ENCODE measurements around the gene ARRB2.

- TF ChIP-seq KDM5A (IDR thresholded peaks at IDR 0.05; ENCODE audit: low read length) (no peak), SIN3A (conservative IDR thresholded peaks at IDR 0.05 in 1 of 2, IDR thresholded peaks at IDR 0.05 in 1 of 2; ENCODE audit: low read depth in 1 of 2, low read length in 2 of 2) (no peak; a peak in 1 of 4 replicates), SP2 (IDR thresholded peaks at IDR 0.05; ENCODE audit: low read length) (peak; percentile 10; the same call in 1 of the 2 replicates), SIX5 (IDR thresholded peaks at IDR 0.05; ENCODE audit: low read depth, low read length) (no peak), POLR2AphosphoS5 (IDR thresholded peaks at IDR 0.05; ENCODE audit: low read depth, low read length) (peak; percentile 50; the same call in 1 of the 2 replicates), POLR2A (IDR thresholded peaks at IDR 0.05; ENCODE audit: control extremely low read depth in 1 of 2, low read depth in 2 of 2, low read length in 2 of 2) (peak in 1 of 2 experiments; percentile 48; a peak in 1 of 3 replicates), CHD2 (IDR thresholded peaks at IDR 0.05; ENCODE audit: low read length) (no peak), RXRA (IDR thresholded peaks at IDR 0.05; ENCODE audit: insufficient read depth, low read depth, low read length) (no peak)
- TF ChIP-seq, protein P1, sequence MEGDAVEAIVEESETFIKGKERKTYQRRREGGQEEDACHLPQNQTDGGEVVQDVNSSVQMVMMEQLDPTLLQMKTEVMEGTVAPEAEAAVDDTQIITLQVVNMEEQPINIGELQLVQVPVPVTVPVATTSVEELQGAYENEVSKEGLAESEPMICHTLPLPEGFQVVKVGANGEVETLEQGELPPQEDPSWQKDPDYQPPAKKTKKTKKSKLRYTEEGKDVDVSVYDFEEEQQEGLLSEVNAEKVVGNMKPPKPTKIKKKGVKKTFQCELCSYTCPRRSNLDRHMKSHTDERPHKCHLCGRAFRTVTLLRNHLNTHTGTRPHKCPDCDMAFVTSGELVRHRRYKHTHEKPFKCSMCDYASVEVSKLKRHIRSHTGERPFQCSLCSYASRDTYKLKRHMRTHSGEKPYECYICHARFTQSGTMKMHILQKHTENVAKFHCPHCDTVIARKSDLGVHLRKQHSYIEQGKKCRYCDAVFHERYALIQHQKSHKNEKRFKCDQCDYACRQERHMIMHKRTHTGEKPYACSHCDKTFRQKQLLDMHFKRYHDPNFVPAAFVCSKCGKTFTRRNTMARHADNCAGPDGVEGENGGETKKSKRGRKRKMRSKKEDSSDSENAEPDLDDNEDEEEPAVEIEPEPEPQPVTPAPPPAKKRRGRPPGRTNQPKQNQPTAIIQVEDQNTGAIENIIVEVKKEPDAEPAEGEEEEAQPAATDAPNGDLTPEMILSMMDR (IDR thresholded peaks at IDR 0.05; ENCODE audit: control extremely low read depth in 1 of 3, insufficient read depth in 1 of 3, low read depth in 1 of 3, low read length in 3 of 3): peak; percentile 34 to 58 (median 41); a peak in 3 of 4 replicates
Measured at GRCh38 chr17:4709794-4710692, at the start of gene ARRB2.

All from H1 (cell line).